K562 (cell line): Measurements from ENCODE around the gene NUP98. TPM values are rescaled to one million over a fixed set of nuclear protein-coding genes. Genes with fewer than 3 reads are reported as not detected.

Experiments used
- BACH1 ChIP-seq: fragments of 200-800 bp; sonication (Bioruptor generic); IDR thresholded peaks from 2 replicates; pipeline ENCODE4 v1.6.1; 2016; ENCODE audit warnings: missing genetic modification characterization, missing compliant biosample characterization
- HNRNPK ChIP-seq: fragments of 200-400 bp; formaldehyde crosslinking; IDR thresholded peaks from one replicate; pipeline ENCODE4 v1.6.1; 2018; ENCODE audit warnings: mild to moderate bottlenecking, low read depth, low read length; ENCODE audit not compliant: poor library complexity, severe bottlenecking
- PCBP1 ChIP-seq: fragments of 200-400 bp; formaldehyde crosslinking; IDR thresholded peaks from 2 replicates; pipeline ENCODE4 v1.6.1; 2018; ENCODE audit warnings: mild to moderate bottlenecking, low read depth, low read length; ENCODE audit not compliant: poor library complexity, severe bottlenecking
- RBFOX2 ChIP-seq: fragments of 200-400 bp; formaldehyde crosslinking; IDR thresholded peaks from 2 replicates; pipeline ENCODE4 v1.6.1; 2017; ENCODE audit warnings: low read depth, mild to moderate bottlenecking, low read length, moderate library complexity
- RHOXF2B ChIP-seq: fragments of 250-450 bp; sonication (Bioruptor Pico); conservative IDR thresholded peaks from 2 replicates; pipeline ENCODE4 v1.5.1; 2021
- SIN3B ChIP-seq: fragments of 450-650 bp; IDR thresholded peaks from 2 replicates; pipeline ENCODE4 v1.6.1; 2017; ENCODE audit warnings: low read depth, mild to moderate bottlenecking, moderate library complexity
- TBL1XR1 ChIP-seq, 2 experiments: IDR thresholded peaks; 2 replicates each; pipeline ENCODE4 v1.6.1; 2012; ENCODE audit warnings: improper control_type of control experiment in 2 of 2, low read length in 2 of 2, mild to moderate bottlenecking in 1 of 2
- XRCC3 ChIP-seq: fragments of 450-650 bp; IDR thresholded peaks from 2 replicates; pipeline ENCODE4 v1.6.1; 2017; ENCODE audit warnings: mild to moderate bottlenecking, moderate library complexity
- ZBTB1 ChIP-seq: sonication (generic); formaldehyde crosslinking; IDR thresholded peaks from 2 replicates; pipeline ENCODE4 v1.8.1; 2023; ENCODE audit warnings: missing genetic modification reagents, low read depth, mild to moderate bottlenecking, borderline replicate concordance
- ZFP36 ChIP-seq: fragments of 150-350 bp; IDR thresholded peaks from 2 replicates; pipeline ENCODE4 v1.6.1; 2018; ENCODE audit warnings: low read length, low read depth; ENCODE audit not compliant: partially characterized antibody
- ZNF184 ChIP-seq: sonication (generic); formaldehyde crosslinking; IDR thresholded peaks from 2 replicates; pipeline ENCODE4 v1.5.0; 2020; ENCODE audit warnings: missing genetic modification reagents
- ZNF655 ChIP-seq: fragments of 250-450 bp; sonication (Bioruptor Pico); IDR thresholded peaks from 2 replicates; pipeline ENCODE4 v1.5.0; 2021
- ZNF780A ChIP-seq: fragments of 250-450 bp; sonication (Bioruptor Pico); IDR thresholded peaks from 2 replicates; pipeline ENCODE4 v1.5.0; 2021; ENCODE audit warnings: mild to moderate bottlenecking
- ZSCAN29 ChIP-seq: fragments of 450-650 bp; IDR thresholded peaks from 2 replicates; pipeline ENCODE4 v1.6.1; 2017
- polyA plus RNA-seq, 8 experiments: library from polyadenylated mRNA; depleted of rRNA in 4 of 8; stranded (reverse) in 5 of 8; unstranded in 3 of 8; fragments of >200 nt; fragmentation: Nextera tagmentation in 2 of 8; fragmentation: Illumina TruSeq in 1 of 8; extraction: Ambion mirVana in 2 of 8; extraction: Trizol in 1 of 8; gene quantifications; 2 replicates each; pipeline versions ENCODE4 v1.2.1 to v1.2.3, GENCODE V29; 2011 to 2014; ENCODE audit warnings: inconsistent platforms in 1 of 8, missing spikeins in 1 of 8
- total RNA-seq, 7 experiments: library from RNA; depleted of rRNA in 6 of 7; stranded (reverse); fragments of >200 nt in 6 of 7; fragmentation: Illumina TruSeq in 2 of 7; extraction: Trizol in 2 of 7; gene quantifications; 2 replicates each; pipeline versions ENCODE4 v1.2.1 to v1.2.3, GENCODE V29; 2011 to 2021; ENCODE audit warnings: low replicate concordance in 1 of 7
- TF ChIP-seq, protein P1 (sequence below): sonication (generic); formaldehyde crosslinking; IDR thresholded peaks from 2 replicates; pipeline ENCODE4 v1.8.1; 2023; ENCODE audit warnings: missing genetic modification reagents, mild to moderate bottlenecking, borderline replicate concordance
- TF ChIP-seq, protein P2 (sequence below): fragments of 250-450 bp; sonication (Bioruptor Pico); IDR thresholded peaks from 2 replicates; pipeline ENCODE4 v1.8.0; 2022; ENCODE audit warnings: inconsistent platforms, mild to moderate bottlenecking, moderate library complexity, borderline replicate concordance
- TF ChIP-seq, protein P3 (sequence below): fragments of 450-650 bp; IDR thresholded peaks from 2 replicates; pipeline ENCODE4 v1.6.1; 2016; ENCODE audit warnings: antibody characterized with exemption

NUP98 gene
- total and polyA plus RNA-seq, 9 of the 15 experiments (the other 6 are each of a cell fraction or from before 2014, with no cell fraction given): 45.1 to 196 (median 130) TPM

- TF ChIP-seq, protein P1, sequence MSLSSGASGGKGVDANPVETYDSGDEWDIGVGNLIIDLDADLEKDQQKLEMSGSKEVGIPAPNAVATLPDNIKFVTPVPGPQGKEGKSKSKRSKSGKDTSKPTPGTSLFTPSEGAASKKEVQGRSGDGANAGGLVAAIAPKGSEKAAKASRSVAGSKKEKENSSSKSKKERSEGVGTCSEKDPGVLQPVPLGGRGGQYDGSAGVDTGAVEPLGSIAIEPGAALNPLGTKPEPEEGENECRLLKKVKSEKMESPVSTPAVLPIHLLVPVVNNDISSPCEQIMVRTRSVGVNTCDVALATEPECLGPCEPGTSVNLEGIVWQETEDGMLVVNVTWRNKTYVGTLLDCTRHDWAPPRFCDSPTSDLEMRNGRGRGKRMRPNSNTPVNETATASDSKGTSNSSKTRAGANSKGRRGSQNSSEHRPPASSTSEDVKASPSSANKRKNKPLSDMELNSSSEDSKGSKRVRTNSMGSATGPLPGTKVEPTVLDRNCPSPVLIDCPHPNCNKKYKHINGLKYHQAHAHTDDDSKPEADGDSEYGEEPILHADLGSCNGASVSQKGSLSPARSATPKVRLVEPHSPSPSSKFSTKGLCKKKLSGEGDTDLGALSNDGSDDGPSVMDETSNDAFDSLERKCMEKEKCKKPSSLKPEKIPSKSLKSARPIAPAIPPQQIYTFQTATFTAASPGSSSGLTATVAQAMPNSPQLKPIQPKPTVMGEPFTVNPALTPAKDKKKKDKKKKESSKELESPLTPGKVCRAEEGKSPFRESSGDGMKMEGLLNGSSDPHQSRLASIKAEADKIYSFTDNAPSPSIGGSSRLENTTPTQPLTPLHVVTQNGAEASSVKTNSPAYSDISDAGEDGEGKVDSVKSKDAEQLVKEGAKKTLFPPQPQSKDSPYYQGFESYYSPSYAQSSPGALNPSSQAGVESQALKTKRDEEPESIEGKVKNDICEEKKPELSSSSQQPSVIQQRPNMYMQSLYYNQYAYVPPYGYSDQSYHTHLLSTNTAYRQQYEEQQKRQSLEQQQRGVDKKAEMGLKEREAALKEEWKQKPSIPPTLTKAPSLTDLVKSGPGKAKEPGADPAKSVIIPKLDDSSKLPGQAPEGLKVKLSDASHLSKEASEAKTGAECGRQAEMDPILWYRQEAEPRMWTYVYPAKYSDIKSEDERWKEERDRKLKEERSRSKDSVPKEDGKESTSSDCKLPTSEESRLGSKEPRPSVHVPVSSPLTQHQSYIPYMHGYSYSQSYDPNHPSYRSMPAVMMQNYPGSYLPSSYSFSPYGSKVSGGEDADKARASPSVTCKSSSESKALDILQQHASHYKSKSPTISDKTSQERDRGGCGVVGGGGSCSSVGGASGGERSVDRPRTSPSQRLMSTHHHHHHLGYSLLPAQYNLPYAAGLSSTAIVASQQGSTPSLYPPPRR (CRISPR knock-in tag): no peak
- no peak for TF ChIP-seq ZNF184 (CRISPR knock-in tag)
- no peak; the same call in 1 of the 2 replicates for TF ChIP-seq BACH1 (tag)
- no peak for TF ChIP-seq XRCC3
- TF ChIP-seq SIN3B: no peak
- no peak for TF ChIP-seq ZSCAN29
- TF ChIP-seq RBFOX2: peak; percentile 74; the same call in 1 of the 2 replicates
- no peak for TF ChIP-seq PCBP1
- TF ChIP-seq, protein P2, sequence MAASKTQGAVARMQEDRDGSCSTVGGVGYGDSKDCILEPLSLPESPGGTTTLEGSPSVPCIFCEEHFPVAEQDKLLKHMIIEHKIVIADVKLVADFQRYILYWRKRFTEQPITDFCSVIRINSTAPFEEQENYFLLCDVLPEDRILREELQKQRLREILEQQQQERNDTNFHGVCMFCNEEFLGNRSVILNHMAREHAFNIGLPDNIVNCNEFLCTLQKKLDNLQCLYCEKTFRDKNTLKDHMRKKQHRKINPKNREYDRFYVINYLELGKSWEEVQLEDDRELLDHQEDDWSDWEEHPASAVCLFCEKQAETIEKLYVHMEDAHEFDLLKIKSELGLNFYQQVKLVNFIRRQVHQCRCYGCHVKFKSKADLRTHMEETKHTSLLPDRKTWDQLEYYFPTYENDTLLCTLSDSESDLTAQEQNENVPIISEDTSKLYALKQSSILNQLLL: no peak
- TF ChIP-seq HNRNPK: no peak
- no peak for TF ChIP-seq ZNF780A (CRISPR knock-in tag)
- peak; percentile 86 to 87 for TF ChIP-seq TBL1XR1 (IDR thresholded peaks at IDR 0.05; ENCODE audit: low read length in 2 of 2)
- TF ChIP-seq RHOXF2B (CRISPR knock-in tag): no peak
- TF ChIP-seq ZNF655: no peak
- no peak for TF ChIP-seq ZBTB1 (CRISPR knock-in tag)
- TF ChIP-seq, protein P3, sequence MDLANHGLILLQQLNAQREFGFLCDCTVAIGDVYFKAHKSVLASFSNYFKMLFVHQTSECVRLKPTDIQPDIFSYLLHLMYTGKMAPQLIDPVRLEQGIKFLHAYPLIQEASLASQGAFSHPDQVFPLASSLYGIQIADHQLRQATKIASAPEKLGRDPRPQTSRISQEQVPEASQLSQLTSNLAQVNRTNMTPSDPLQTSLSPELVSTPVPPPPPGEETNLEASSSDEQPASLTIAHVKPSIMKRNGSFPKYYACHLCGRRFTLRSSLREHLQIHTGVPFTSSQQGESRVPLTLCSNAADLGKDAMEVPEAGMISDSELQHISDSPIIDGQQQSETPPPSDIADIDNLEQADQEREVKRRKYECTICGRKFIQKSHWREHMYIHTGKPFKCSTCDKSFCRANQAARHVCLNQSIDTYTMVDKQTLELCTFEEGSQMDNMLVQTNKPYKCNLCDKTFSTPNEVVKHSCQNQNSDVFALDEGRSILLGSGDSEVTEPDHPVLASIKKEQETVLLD: no peak; the same call in none of the 2 replicates
- TF ChIP-seq ZFP36: no peak
Measured at GRCh38 chr11:3834664-3835461, 37.5 kb upstream of the NUP98 start (continued).
